ENCODE measurements around the gene SARDH. TPM values are rescaled to one million over a fixed set of nuclear protein-coding genes. Genes with fewer than 3 reads are reported as not detected.
"Not testable (repeated sequence)": the region's sequence is repeated elsewhere in the genome, so short reads cannot be mapped to it uniquely, and the experiment has no call there.

The SARDH gene
- total RNA-seq, 1 donor from 2014 or later: 0.56 TPM

- Mint-ChIP-seq H3K9me3 (ENCODE audit: unreplicated experiment) (no peaks in the 10 kb centered on the region), H3K27me3 (ENCODE audit: unreplicated experiment) (peaks cover 30% of the 10 kb centered on the region), H3K36me3 (ENCODE audit: unreplicated experiment) (no peaks in the 10 kb centered on the region), H3K4me1 (ENCODE audit: unreplicated experiment) (no peaks in the 10 kb centered on the region), H3K4me3 (ENCODE audit: unreplicated experiment) (no peak overlapping the region), H3K27ac (ENCODE audit: unreplicated experiment) (no peak overlapping the region)
- no peak for TF ChIP-seq CTCF (IDR thresholded peaks at IDR 0.05)
- DNase-seq (ENCODE audit: extremely low spot score, unreplicated experiment): no peak
These were observed 59.1 kb downstream of the SARDH start for GRCh38 chr9:133679056-133679455.

GRCh38 chr9:133677126-133678010, 60.8 kb downstream of the SARDH start:
- H3K4me1 Mint-ChIP-seq (ENCODE audit: unreplicated experiment): peaks cover 9% of the 10 kb centered on the region
- H3K4me3 Mint-ChIP-seq (ENCODE audit: unreplicated experiment): no peak overlapping the region
- no peaks in the 10 kb centered on the region for H3K9me3 Mint-ChIP-seq (ENCODE audit: unreplicated experiment)
- H3K27me3 Mint-ChIP-seq (ENCODE audit: unreplicated experiment): peaks cover 32% of the 10 kb centered on the region
- no peak overlapping the region for H3K27ac Mint-ChIP-seq (ENCODE audit: unreplicated experiment)
- no peak for TF ChIP-seq CTCF (IDR thresholded peaks at IDR 0.05)
- no peak for DNase-seq (ENCODE audit: extremely low spot score, unreplicated experiment)
- no peaks in the 10 kb centered on the region for H3K36me3 Mint-ChIP-seq (ENCODE audit: unreplicated experiment)

- Mint-ChIP-seq H3K36me3 (ENCODE audit: unreplicated experiment) (no peaks in the 10 kb centered on the region), H3K27me3 (ENCODE audit: unreplicated experiment) (peaks cover 32% of the 10 kb centered on the region), H3K9me3 (ENCODE audit: unreplicated experiment) (no peaks in the 10 kb centered on the region), H3K4me1 (ENCODE audit: unreplicated experiment) (peaks cover 9% of the 10 kb centered on the region), H3K4me3 (ENCODE audit: unreplicated experiment) (no peak overlapping the region), H3K27ac (ENCODE audit: unreplicated experiment) (no peak overlapping the region)
- no peak for DNase-seq (ENCODE audit: extremely low spot score, unreplicated experiment)
- no peak for TF ChIP-seq CTCF (IDR thresholded peaks at IDR 0.05)
These were observed 61.7 kb downstream of the SARDH start for GRCh38 chr9:133676450-133676849.

GRCh38 chr9:133675796-133676195, 62.4 kb downstream of the SARDH start:
- not testable (repeated sequence) for H3K4me1 Mint-ChIP-seq (ENCODE audit: unreplicated experiment); H3K36me3 Mint-ChIP-seq (ENCODE audit: unreplicated experiment); H3K4me3 Mint-ChIP-seq (ENCODE audit: unreplicated experiment); DNase-seq (ENCODE audit: extremely low spot score, unreplicated experiment); H3K9me3 Mint-ChIP-seq (ENCODE audit: unreplicated experiment); H3K27ac Mint-ChIP-seq (ENCODE audit: unreplicated experiment)
- H3K27me3 Mint-ChIP-seq (ENCODE audit: unreplicated experiment): peaks cover 32% of the 10 kb centered on the region

GRCh38 chr9:133674091-133674490, 64.1 kb downstream of the SARDH start:
- H3K9me3 Mint-ChIP-seq (ENCODE audit: unreplicated experiment): no peaks in the 10 kb centered on the region
- no peak for DNase-seq (ENCODE audit: extremely low spot score, unreplicated experiment)
- H3K4me3 Mint-ChIP-seq (ENCODE audit: unreplicated experiment): no peak overlapping the region
- no peak overlapping the region for H3K27ac Mint-ChIP-seq (ENCODE audit: unreplicated experiment)
- TF ChIP-seq CTCF (IDR thresholded peaks at IDR 0.05): no peak
- H3K36me3 Mint-ChIP-seq (ENCODE audit: unreplicated experiment): no peaks in the 10 kb centered on the region
- peaks cover 9% of the 10 kb centered on the region for H3K4me1 Mint-ChIP-seq (ENCODE audit: unreplicated experiment)
- H3K27me3 Mint-ChIP-seq (ENCODE audit: unreplicated experiment): peaks cover 35% of the 10 kb centered on the region
